H9 (cell line): ENCODE measurements around the gene MCCC2. TPM values are rescaled to one million over a fixed set of nuclear protein-coding genes. Genes with fewer than 3 reads are reported as not detected.
"Not testable (repeated sequence)": the region's sequence is repeated elsewhere in the genome, so short reads cannot be mapped to it uniquely, and the experiment has no call there.

Source experiments
- DNase-seq: peaks from one replicate; pipeline ENCODE4 v3.0.0-alpha.2; 2017
- H2AFZ ChIP-seq: one replicate; pipeline ENCODE4 v1.6.1; 2013; ENCODE audit warnings: mild to moderate bottlenecking, low read length, control low read depth, moderate library complexity
- H2AK5ac ChIP-seq: 2 replicates; pipeline ENCODE4 v1.6.1; 2013; ENCODE audit warnings: low read length, control low read depth, mixed read lengths; ENCODE audit not compliant: insufficient read length
- H2BK120ac ChIP-seq: one replicate; pipeline ENCODE4 v1.6.1; 2013; ENCODE audit warnings: low read depth, mild to moderate bottlenecking, low read length, control low read depth, inconsistent platforms; ENCODE audit not compliant: poor library complexity, severe bottlenecking
- H2BK12ac ChIP-seq: 2 replicates; pipeline ENCODE4 v1.6.1; 2013; ENCODE audit warnings: low read length, control low read depth, mixed read lengths, low read depth; ENCODE audit not compliant: insufficient read length
- H2BK15ac ChIP-seq: 2 replicates; pipeline ENCODE4 v1.6.1; 2013; ENCODE audit warnings: low read depth, low read length, control low read depth
- H2BK20ac ChIP-seq: one replicate; pipeline ENCODE4 v1.6.1; 2013; ENCODE audit warnings: low read depth, mild to moderate bottlenecking, low read length, control low read depth, inconsistent platforms; ENCODE audit not compliant: poor library complexity, severe bottlenecking
- H2BK5ac ChIP-seq: 2 replicates; pipeline ENCODE4 v1.6.1; 2013; ENCODE audit warnings: low read length, control low read depth, mixed read lengths; ENCODE audit not compliant: insufficient read length
- H3K14ac ChIP-seq: 2 replicates; pipeline ENCODE4 v1.6.1; 2013; ENCODE audit warnings: low read length, control low read depth; ENCODE audit not compliant: insufficient read depth
- H3K18ac ChIP-seq: 2 replicates; pipeline ENCODE4 v1.6.1; 2013; ENCODE audit warnings: low read depth, mild to moderate bottlenecking, mixed read lengths, low read length, control low read depth; ENCODE audit not compliant: insufficient read length
- H3K23ac ChIP-seq: 2 replicates; pipeline ENCODE4 v1.6.1; 2013; ENCODE audit warnings: low read length, control low read depth, mixed read lengths, low read depth; ENCODE audit not compliant: insufficient read length
- H3K23me2 ChIP-seq: 2 replicates; pipeline ENCODE4 v1.6.1; 2013; ENCODE audit warnings: low read depth, mild to moderate bottlenecking, mixed read lengths, low read length, control low read depth; ENCODE audit not compliant: insufficient read length, poor library complexity, severe bottlenecking
- H3K27ac ChIP-seq: 2 replicates; pipeline ENCODE4 v1.5.1; 2013; ENCODE audit warnings: low read length, control low read depth, mixed read lengths, low read depth; ENCODE audit not compliant: insufficient read length
- H3K27me3 ChIP-seq: 2 replicates; pipeline ENCODE4 v1.6.1; 2013; ENCODE audit warnings: low read length, control low read depth, inconsistent platforms; ENCODE audit not compliant: insufficient read depth
- H3K4ac ChIP-seq: 2 replicates; pipeline ENCODE4 v1.6.1; 2013; ENCODE audit warnings: low read depth, mild to moderate bottlenecking, control low read depth, inconsistent platforms, low read length, moderate library complexity
- H3K4me1 ChIP-seq: 2 replicates; pipeline ENCODE4 v1.6.1; 2013; ENCODE audit warnings: low read length, control low read depth, inconsistent platforms; ENCODE audit not compliant: insufficient read depth
- H3K4me2 ChIP-seq: 2 replicates; pipeline ENCODE4 v1.6.1; 2013; ENCODE audit warnings: low read length, control low read depth, mixed read lengths; ENCODE audit not compliant: insufficient read length, insufficient read depth
- H3K56ac ChIP-seq: 2 replicates; pipeline ENCODE4 v1.6.1; 2013; ENCODE audit warnings: low read depth, mild to moderate bottlenecking, mixed read lengths, low read length, control low read depth; ENCODE audit not compliant: insufficient read length
- H3K79me1 ChIP-seq: 2 replicates; pipeline ENCODE4 v1.6.1; 2013; ENCODE audit warnings: low read depth, mild to moderate bottlenecking, moderate library complexity, low read length, control low read depth, inconsistent platforms; ENCODE audit not compliant: insufficient read depth, poor library complexity, severe bottlenecking
- H3K79me2 ChIP-seq: 2 replicates; pipeline ENCODE4 v1.6.1; 2013; ENCODE audit warnings: low read length, control low read depth, inconsistent platforms; ENCODE audit not compliant: insufficient read depth
- H3K9ac ChIP-seq: 2 replicates; pipeline ENCODE4 v1.6.1; 2013; ENCODE audit warnings: low read length, control low read depth, mixed read lengths; ENCODE audit not compliant: insufficient read length; ENCODE audit errors: extremely low read depth
- H3K9me3 ChIP-seq: one replicate; pipeline ENCODE4 v1.6.1; 2013; ENCODE audit warnings: low read depth, low read length, inconsistent platforms; ENCODE audit not compliant: control insufficient read depth
- H3T11ph ChIP-seq: one replicate; pipeline ENCODE4 v1.6.1; 2013; ENCODE audit warnings: mild to moderate bottlenecking, low read length, control low read depth, inconsistent platforms
- H4K20me1 ChIP-seq: one replicate; pipeline ENCODE4 v1.6.1; 2013; ENCODE audit not compliant: control insufficient read depth, insufficient read length, insufficient read depth
- H4K5ac ChIP-seq: 2 replicates; pipeline ENCODE4 v1.6.1; 2013; ENCODE audit warnings: low read depth, mild to moderate bottlenecking, mixed read lengths, low read length, control low read depth; ENCODE audit not compliant: insufficient read length
- H4K8ac ChIP-seq: replicated peaks from 2 replicates; pipeline ENCODE4 v1.6.1; 2013; ENCODE audit warnings: low read length, control low read depth, mixed read lengths, low read depth; ENCODE audit not compliant: insufficient read length
- H4K91ac ChIP-seq: 2 replicates; pipeline ENCODE4 v1.6.1; 2013; ENCODE audit warnings: low read depth, mild to moderate bottlenecking, moderate library complexity, mixed read lengths, low read length, control low read depth; ENCODE audit not compliant: insufficient read length
- H3K27ac Mint-ChIP-seq, 3 experiments: 2 replicates in 2 of 3; 3 replicates in 1 of 3; pipeline ENCODE4 v1.8.0; 2020 to 2021; ENCODE audit warnings: mixed read lengths in 3 of 3, mild to moderate bottlenecking in 1 of 3, moderate library complexity in 1 of 3
- H3K27me3 Mint-ChIP-seq: 2 replicates; pipeline ENCODE4 v1.8.0; 2021; ENCODE audit warnings: low read depth, mild to moderate bottlenecking, moderate library complexity, mixed read lengths
- H3K36me3 Mint-ChIP-seq, 3 experiments: 2 replicates in 2 of 3; 3 replicates in 1 of 3; pipeline ENCODE4 v1.8.0; 2020 to 2021; ENCODE audit warnings: low read depth in 3 of 3, mixed read lengths in 3 of 3; ENCODE audit not compliant: insufficient read depth in 1 of 3
- H3K4me1 Mint-ChIP-seq, 2 experiments: 2 replicates each; pipeline ENCODE4 v1.8.0; 2020; ENCODE audit warnings: mixed read lengths in 2 of 2
- H3K4me3 Mint-ChIP-seq, 2 experiments: 2 replicates in 1 of 2; 3 replicates in 1 of 2; pipeline ENCODE4 v1.8.0; 2020 to 2021; ENCODE audit warnings: mild to moderate bottlenecking in 2 of 2, mixed read lengths in 2 of 2, moderate library complexity in 1 of 2
- H3K9me3 Mint-ChIP-seq, 2 experiments: 2 replicates in 1 of 2; 3 replicates in 1 of 2; pipeline ENCODE4 v1.8.0; 2020; ENCODE audit warnings: mild to moderate bottlenecking in 2 of 2, mixed read lengths in 2 of 2, moderate library complexity in 1 of 2
- CTCF ChIP-seq: fragments of 200-600 bp; sonication (generic); conservative IDR thresholded peaks from 3 replicates; pipeline ENCODE4 v1.8.0; 2021; ENCODE audit warnings: antibody characterized with exemption, mild to moderate bottlenecking
- WGBS: extraction: QIAGEN DNeasy Blood & Tissue Kit; methylation state at CpG from one replicate; pipeline ENCODE4 v1.1.7; 2013; ENCODE audit warnings: missing lambda C conversion rate, low lambda C conversion rate, mixed read lengths; ENCODE audit not compliant: insufficient read length; ENCODE audit errors: extremely low coverage; 5-methylcytosine and 5-hydroxymethylcytosine counted together
- total RNA-seq: library from RNA; stranded (reverse); gene quantifications from 2 replicates; pipeline ENCODE4 v1.2.1, GENCODE V29; 2021

Gene MCCC2
- total RNA-seq, 1 experiment from 2014 or later, result 62.7 TPM

GRCh38 chr5:71537687-71538086, 49.5 kb upstream of the MCCC2 start:
- H2AFZ ChIP-seq, result no peak overlapping the region
- H4K8ac ChIP-seq, result no peak overlapping the region
- H3K27me3 Mint-ChIP-seq, result no peaks in the 10 kb centered on the region
- no peak overlapping the region for H2BK5ac ChIP-seq
- H3K36me3 Mint-ChIP-seq, result peaks cover 26 to 70% (median 56%) of the 10 kb centered on the region in 3 experiments
- no peaks in the 10 kb centered on the region for H3K4me1 ChIP-seq
- no peaks in the 10 kb centered on the region for H4K20me1 ChIP-seq
- H3K27me3 ChIP-seq, result no peaks in the 10 kb centered on the region
- H3T11ph ChIP-seq, result no peak overlapping the region
- H2BK120ac ChIP-seq, result no peak overlapping the region
- no peaks in the 10 kb centered on the region for H3K23me2 ChIP-seq
- H3K9ac ChIP-seq, result no peak overlapping the region
- no peak overlapping the region for H2BK20ac ChIP-seq
- no peak overlapping the region for H4K91ac ChIP-seq
- no peaks in the 10 kb centered on the region for H3K79me1 ChIP-seq
- H3K23ac ChIP-seq, result no peak overlapping the region
- H3K56ac ChIP-seq, result no peak overlapping the region
- H3K9me3 Mint-ChIP-seq, result no peaks in the 10 kb centered on the region
- peaks cover 7 to 8% of the 10 kb centered on the region in 2 experiments for H3K4me1 Mint-ChIP-seq
- H2BK12ac ChIP-seq, result no peak overlapping the region
- H2BK15ac ChIP-seq, result no peak overlapping the region
- no peak overlapping the region for H2AK5ac ChIP-seq
- no CpG with 5 or more reads among the region's 3 CpGs for WGBS
- no peaks in the 10 kb centered on the region for H3K9me3 ChIP-seq
- TF ChIP-seq CTCF, result no peak
- H3K4me2 ChIP-seq, result no peak overlapping the region
- H3K4ac ChIP-seq, result no peak overlapping the region
- peak overlapping the region; percentile 68 to 84 (median 77); a peak in 5 of 7 replicates for H3K27ac Mint-ChIP-seq
- no peak overlapping the region for H3K27ac ChIP-seq
- H3K18ac ChIP-seq, result no peak overlapping the region
- no peak overlapping the region for H4K5ac ChIP-seq
- H3K4me3 Mint-ChIP-seq, result no peak overlapping the region
- DNase-seq, result no peak
- no peaks in the 10 kb centered on the region for H3K79me2 ChIP-seq
- H3K14ac ChIP-seq, result no peak overlapping the region; the same call in 1 of the 2 replicates

GRCh38 chr5:71550885-71551284, 36.3 kb upstream of the MCCC2 start:
- not testable (repeated sequence) for H2BK120ac ChIP-seq, H4K5ac ChIP-seq, H3K9me3 ChIP-seq, H2BK5ac ChIP-seq, H4K91ac ChIP-seq, H3K27ac Mint-ChIP-seq, H3K4me1 ChIP-seq, H3K4me1 Mint-ChIP-seq, H4K8ac ChIP-seq, H2BK20ac ChIP-seq, H3K23me2 ChIP-seq, H4K20me1 ChIP-seq, H3K9me3 Mint-ChIP-seq, H3K79me2 ChIP-seq, H3K27me3 ChIP-seq, H2AFZ ChIP-seq, H3K23ac ChIP-seq, H2BK15ac ChIP-seq, H2AK5ac ChIP-seq, H3K14ac ChIP-seq, H3K27ac ChIP-seq, H3K56ac ChIP-seq, H3K27me3 Mint-ChIP-seq, H3K4ac ChIP-seq, H2BK12ac ChIP-seq, H3T11ph ChIP-seq, DNase-seq, H3K4me2 ChIP-seq, H3K18ac ChIP-seq, H3K79me1 ChIP-seq, H3K4me3 Mint-ChIP-seq, H3K9ac ChIP-seq
- no CpG with 5 or more reads among the region's 7 CpGs for WGBS
- peaks cover 51 to 87% (median 86%) of the 10 kb centered on the region in 3 experiments for H3K36me3 Mint-ChIP-seq
